Middle frontal gyrus (tissue), 1 donor: ENCODE measurements around the gene EDN1.

ENCODE experiments used
- DNase-seq: peaks from one replicate; pipeline ENCODE4 v3.0.0-alpha.2; 2015; ENCODE audit warnings: low spot score; ENCODE audit errors: extremely low spot score

EDN1 gene

GRCh38 chr6:12289933-12290820, at the start of gene EDN1:
TSS of gene EDN1 (plus strand) at chr6:12290361. CDS start at chr6:12290630, 269 bp downstream.
- peak; percentile 60 for DNase-seq

- no peak for DNase-seq
These were observed 48.5 kb upstream of the EDN1 start for GRCh38 chr6:12241493-12242175.

GRCh38 chr6:12243169-12243568, 47.0 kb upstream of the EDN1 start:
- no peak for DNase-seq

- DNase-seq: no peak
These were observed 44.8 kb upstream of the EDN1 start for GRCh38 chr6:12245360-12245759.

GRCh38 chr6:12245763-12246718, 44.1 kb upstream of the EDN1 start:
- no peak for DNase-seq

GRCh38 chr6:12246900-12247299, 43.3 kb upstream of the EDN1 start:
- no peak for DNase-seq

GRCh38 chr6:12249541-12250382, 40.4 kb upstream of the EDN1 start:
- no peak for DNase-seq

GRCh38 chr6:12250383-12250770, 39.8 kb upstream of the EDN1 start:
- no peak for DNase-seq

GRCh38 chr6:12254210-12254609, 36.0 kb upstream of the EDN1 start:
- no peak for DNase-seq

GRCh38 chr6:12258191-12258590, 32.0 kb upstream of the EDN1 start:
- no peak for DNase-seq

- no peak for DNase-seq
These were observed 31.5 kb upstream of the EDN1 start for GRCh38 chr6:12258591-12259075.

GRCh38 chr6:12260458-12261093, 29.6 kb upstream of the EDN1 start:
- DNase-seq: no peak

GRCh38 chr6:12261502-12261901, 28.7 kb upstream of the EDN1 start:
- no peak for DNase-seq

GRCh38 chr6:12262236-12263061, 27.7 kb upstream of the EDN1 start:
- DNase-seq: no peak

GRCh38 chr6:12263403-12263802, 26.8 kb upstream of the EDN1 start:
- no peak for DNase-seq

GRCh38 chr6:12264671-12265070, 25.5 kb upstream of the EDN1 start:
- no peak for DNase-seq

GRCh38 chr6:12265296-12265695, 24.9 kb upstream of the EDN1 start:
- DNase-seq: no peak

- DNase-seq: no peak
These were observed 24.4 kb upstream of the EDN1 start for GRCh38 chr6:12265791-12266190.

- DNase-seq: no peak
These were observed 23.6 kb upstream of the EDN1 start for GRCh38 chr6:12266571-12266970.
